ENCODE data around the gene HOXA9.

GRCh38 chr7:27164045-27164366 is 1.3 kb downstream of the HOXA9 start:
- TF ChIP-seq POLR2A (IDR thresholded peaks at IDR 0.05), result no peak
- TF ChIP-seq CTCF (IDR thresholded peaks at IDR 0.05), result no peak
